GM18873 (cell line): ENCODE results near the gene DYNLT2B.
A peak's percentile ranks its signal among the peaks of the same experiment; 100 is the strongest.
"Not testable (repeated sequence)": the region's sequence is repeated elsewhere in the genome, so short reads cannot be mapped to it uniquely, and the experiment has no call there.

Experiments used
- ATAC-seq: cut with Tn5 transposase; IDR thresholded peaks from one replicate; pipeline ENCODE4 v1.9.1; 2021; ENCODE audit warnings: mild to moderate bottlenecking, moderate library complexity, moderate number of reproducible peaks; ENCODE audit not compliant: unreplicated experiment, low FRiP score

The DYNLT2B gene

GRCh38 chr3:196274585-196274984 lies 43.5 kb downstream of the DYNLT2B start:
- peak; percentile 76 for ATAC-seq

GRCh38 chr3:196273655-196274054 lies 44.4 kb downstream of the DYNLT2B start:
- ATAC-seq, result no peak

- no peak for ATAC-seq
These were observed 45.2 kb downstream of the DYNLT2B start for GRCh38 chr3:196272826-196273225.

GRCh38 chr3:196270499-196270898 lies 47.5 kb downstream of the DYNLT2B start:
- ATAC-seq, result no peak

- ATAC-seq, result no peak
These were observed 49.5 kb downstream of the DYNLT2B start for GRCh38 chr3:196268284-196269163.

GRCh38 chr3:196263819-196264218 lies 54.2 kb downstream of the DYNLT2B start:
- no peak for ATAC-seq

- ATAC-seq, result no peak
These were observed 57.3 kb downstream of the DYNLT2B start for GRCh38 chr3:196260784-196261183.

GRCh38 chr3:196255776-196256175 lies 62.3 kb downstream of the DYNLT2B start:
- no peak for ATAC-seq

GRCh38 chr3:196254376-196255283 lies 63.4 kb downstream of the DYNLT2B start:
- ATAC-seq, result no peak

GRCh38 chr3:196251918-196252317 lies 66.1 kb downstream of the DYNLT2B start:
- ATAC-seq, result no peak

- ATAC-seq, result no peak
These were observed 71.3 kb downstream of the DYNLT2B start for GRCh38 chr3:196246612-196247308.

GRCh38 chr3:196244166-196244565 lies 73.9 kb downstream of the DYNLT2B start:
- not testable (repeated sequence) for ATAC-seq

- no peak for ATAC-seq
These were observed 76.3 kb downstream of the DYNLT2B start for GRCh38 chr3:196241704-196242103.
